ENCODE results near the gene BNIP2.

Gene BNIP2

GRCh38 chr15:59659366-59659765, 29.8 kb downstream of the BNIP2 start:
- no peak for TF ChIP-seq EP300 (IDR thresholded peaks at IDR 0.05; ENCODE audit: borderline replicate concordance)
- TF ChIP-seq FOXM1 (IDR thresholded peaks at IDR 0.05; ENCODE audit: borderline replicate concordance, low read depth) = no peak
- no peak for TF ChIP-seq ZBTB7A (IDR thresholded peaks at IDR 0.05; ENCODE audit: low read depth)
- TF ChIP-seq REST (IDR thresholded peaks at IDR 0.05; ENCODE audit: low read depth) = no peak
- no peak for TF ChIP-seq CREB1 (IDR thresholded peaks at IDR 0.05; ENCODE audit: low read depth)

- TF ChIP-seq TEAD4 (IDR thresholded peaks at IDR 0.05) (no peak), CREB1 (IDR thresholded peaks at IDR 0.05; ENCODE audit: low read depth) (no peak), ZBTB7A (IDR thresholded peaks at IDR 0.05; ENCODE audit: low read depth) (no peak), FOXM1 (IDR thresholded peaks at IDR 0.05; ENCODE audit: borderline replicate concordance, low read depth) (no peak), EGR1 (IDR thresholded peaks at IDR 0.05) (no peak)
Measured at GRCh38 chr15:59657635-59658125, 31.4 kb downstream of the BNIP2 start.

GRCh38 chr15:59656897-59657634, 32.1 kb downstream of the BNIP2 start, which contains the start of gene GTF2A2:
Gene GTF2A2, minus strand, starts transcription at chr15:59657515. Its CDS starts 5,238 bp downstream, at chr15:59652277.
- no peak for TF ChIP-seq TEAD4 (IDR thresholded peaks at IDR 0.05)
- TF ChIP-seq TAF1 (IDR thresholded peaks at IDR 0.05; ENCODE audit: low read depth) = peak; percentile 95
- no peak for TF ChIP-seq USF1 (IDR thresholded peaks at IDR 0.05)
- no peak for TF ChIP-seq CEBPB (IDR thresholded peaks at IDR 0.05)
- TF ChIP-seq YY1 (IDR thresholded peaks at IDR 0.05; ENCODE audit: low read depth) = 0 out of 2 replicates have a peak, but pooled peaks have one; percentile 48
- no peak for TF ChIP-seq RAD21 (IDR thresholded peaks at IDR 0.05; ENCODE audit: low read depth)
- TF ChIP-seq EGR1 (IDR thresholded peaks at IDR 0.05) = no peak
- TF ChIP-seq REST (IDR thresholded peaks at IDR 0.05; ENCODE audit: low read depth) = no peak
- TF ChIP-seq ZBTB7A (IDR thresholded peaks at IDR 0.05; ENCODE audit: low read depth) = no peak
- TF ChIP-seq TCF12 (IDR thresholded peaks at IDR 0.05; ENCODE audit: low read depth) = no peak
- TF ChIP-seq FOXM1 (IDR thresholded peaks at IDR 0.05; ENCODE audit: borderline replicate concordance, low read depth) = no peak
- TF ChIP-seq EP300 (IDR thresholded peaks at IDR 0.05; ENCODE audit: borderline replicate concordance) = peak; percentile 37; the same call in 1 of the 2 replicates
- TF ChIP-seq CREB1 (IDR thresholded peaks at IDR 0.05; ENCODE audit: low read depth) = peak; percentile 36; the same call in 1 of the 2 replicates
- TF ChIP-seq MAX (IDR thresholded peaks at IDR 0.05) = peak; percentile 44; the same call in 1 of the 2 replicates
- TF ChIP-seq NFIC (IDR thresholded peaks at IDR 0.05) = no peak

GRCh38 chr15:59654046-59654445, 35.1 kb downstream of the BNIP2 start:
- TF ChIP-seq EP300 (IDR thresholded peaks at IDR 0.05; ENCODE audit: borderline replicate concordance) (no peak), EGR1 (IDR thresholded peaks at IDR 0.05) (no peak), NFIC (IDR thresholded peaks at IDR 0.05) (no peak), TCF12 (IDR thresholded peaks at IDR 0.05; ENCODE audit: low read depth) (no peak), USF1 (IDR thresholded peaks at IDR 0.05) (no peak), CREB1 (IDR thresholded peaks at IDR 0.05; ENCODE audit: low read depth) (no peak), CEBPB (IDR thresholded peaks at IDR 0.05) (no peak), TAF1 (IDR thresholded peaks at IDR 0.05; ENCODE audit: low read depth) (no peak), MAX (IDR thresholded peaks at IDR 0.05) (no peak), YY1 (IDR thresholded peaks at IDR 0.05; ENCODE audit: low read depth) (no peak), FOXM1 (IDR thresholded peaks at IDR 0.05; ENCODE audit: borderline replicate concordance, low read depth) (no peak)

GRCh38 chr15:59649603-59650002, 39.5 kb downstream of the BNIP2 start:
- TF ChIP-seq CEBPB (IDR thresholded peaks at IDR 0.05) (no peak), USF1 (IDR thresholded peaks at IDR 0.05) (no peak), RAD21 (IDR thresholded peaks at IDR 0.05; ENCODE audit: low read depth) (no peak), CREB1 (IDR thresholded peaks at IDR 0.05; ENCODE audit: low read depth) (no peak), EP300 (IDR thresholded peaks at IDR 0.05; ENCODE audit: borderline replicate concordance) (no peak), TCF12 (IDR thresholded peaks at IDR 0.05; ENCODE audit: low read depth) (no peak), EGR1 (IDR thresholded peaks at IDR 0.05) (no peak), TAF1 (IDR thresholded peaks at IDR 0.05; ENCODE audit: low read depth) (no peak), FOXM1 (IDR thresholded peaks at IDR 0.05; ENCODE audit: borderline replicate concordance, low read depth) (no peak), YY1 (IDR thresholded peaks at IDR 0.05; ENCODE audit: low read depth) (no peak), NFIC (IDR thresholded peaks at IDR 0.05) (no peak)

Data from Ishikawa (cell line).